ENCODE measurements around the gene PSMD1. TPM values are rescaled to one million over a fixed set of nuclear protein-coding genes. Genes with fewer than 3 reads are reported as not detected.

Gene PSMD1
- total and polyA plus RNA-seq, 4 donors: 30.1 to 91.1 (median 56.0) TPM

DNA sequence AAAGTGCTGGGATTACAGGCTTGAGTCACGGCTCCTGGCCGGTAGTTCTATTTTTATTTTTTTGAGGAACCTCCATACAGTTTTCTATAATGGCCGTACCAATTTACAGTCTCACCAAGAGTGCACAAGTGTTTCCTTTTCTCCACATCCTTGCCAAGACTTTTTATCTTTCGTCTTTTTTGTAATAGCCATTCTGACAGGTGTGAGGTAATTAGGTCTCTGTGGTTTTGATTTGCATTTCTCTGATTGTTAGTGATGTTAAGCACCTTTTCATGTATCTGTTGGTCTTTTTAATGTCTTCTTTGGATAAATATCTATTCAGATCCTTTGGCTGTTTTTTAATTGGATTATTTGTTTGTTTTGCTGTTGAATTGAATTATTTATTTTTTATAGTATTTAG is 151.1 kb downstream of the PSMD1 start:
- WGBS, 2 donors: 77 to 85% methylated on average over 4 of the region's 4 CpGs
- Histone ChIP-seq H3K27me3 (ENCODE audit: control insufficient read depth in 3 of 3, insufficient read depth in 3 of 3, low read length in 2 of 3) (no peaks in the 10 kb centered on the region), H3K27ac (ENCODE audit: low read depth in 1 of 2, low read length in 1 of 2) (no peak overlapping the region)

DNA sequence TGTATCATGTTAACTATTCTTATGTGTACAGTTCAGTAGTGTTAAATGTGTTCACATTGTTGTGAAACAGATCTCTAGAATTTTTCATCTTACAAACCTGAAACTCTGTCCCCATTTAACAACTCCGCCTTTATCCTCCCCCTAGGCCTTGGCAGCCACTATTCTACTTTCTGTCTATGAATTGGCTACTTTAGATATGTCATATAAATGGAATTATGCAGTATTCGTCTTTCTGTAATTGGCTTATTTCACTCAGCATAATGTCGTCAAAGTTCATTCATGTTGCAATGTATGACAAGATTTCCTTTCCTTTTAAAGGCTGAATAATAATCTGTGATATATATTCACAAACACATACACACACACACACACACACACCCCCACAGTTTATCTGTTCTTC is 154.1 kb downstream of the PSMD1 start:
- Histone ChIP-seq H3K36me3 (ENCODE audit: control insufficient read depth in 4 of 4, insufficient read depth in 4 of 4, low read length in 4 of 4) (peaks cover 0 to 27% (median 10%) of the 10 kb centered on the region in 4 donors), H3K27ac (ENCODE audit: low read depth in 1 of 2, low read length in 1 of 2) (no peak overlapping the region), H3K4me1 (ENCODE audit: control insufficient read depth in 5 of 5, insufficient read depth in 5 of 5, low read length in 5 of 5) (no peaks in the 10 kb centered on the region), H3K9ac (ENCODE audit: insufficient read depth in 1 of 2, low read length in 2 of 2) (no peak overlapping the region), H3K27me3 (ENCODE audit: control insufficient read depth in 3 of 3, insufficient read depth in 3 of 3, low read length in 2 of 3) (no peaks in the 10 kb centered on the region), H3K4me3 (no peak overlapping the region), H3K9me3 (ENCODE audit: control insufficient read depth in 4 of 4, insufficient read depth in 3 of 4, low read length in 3 of 4) (no peaks in the 10 kb centered on the region)
- TF ChIP-seq, protein P1, sequence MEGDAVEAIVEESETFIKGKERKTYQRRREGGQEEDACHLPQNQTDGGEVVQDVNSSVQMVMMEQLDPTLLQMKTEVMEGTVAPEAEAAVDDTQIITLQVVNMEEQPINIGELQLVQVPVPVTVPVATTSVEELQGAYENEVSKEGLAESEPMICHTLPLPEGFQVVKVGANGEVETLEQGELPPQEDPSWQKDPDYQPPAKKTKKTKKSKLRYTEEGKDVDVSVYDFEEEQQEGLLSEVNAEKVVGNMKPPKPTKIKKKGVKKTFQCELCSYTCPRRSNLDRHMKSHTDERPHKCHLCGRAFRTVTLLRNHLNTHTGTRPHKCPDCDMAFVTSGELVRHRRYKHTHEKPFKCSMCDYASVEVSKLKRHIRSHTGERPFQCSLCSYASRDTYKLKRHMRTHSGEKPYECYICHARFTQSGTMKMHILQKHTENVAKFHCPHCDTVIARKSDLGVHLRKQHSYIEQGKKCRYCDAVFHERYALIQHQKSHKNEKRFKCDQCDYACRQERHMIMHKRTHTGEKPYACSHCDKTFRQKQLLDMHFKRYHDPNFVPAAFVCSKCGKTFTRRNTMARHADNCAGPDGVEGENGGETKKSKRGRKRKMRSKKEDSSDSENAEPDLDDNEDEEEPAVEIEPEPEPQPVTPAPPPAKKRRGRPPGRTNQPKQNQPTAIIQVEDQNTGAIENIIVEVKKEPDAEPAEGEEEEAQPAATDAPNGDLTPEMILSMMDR (IDR thresholded peaks at IDR 0.05; ENCODE audit: control extremely low read depth, extremely low read depth): no peak
- 85% methylated on average over 3 of the region's 3 CpGs for WGBS, 2 donors
- ATAC-seq (ENCODE audit: insufficient read depth, low FRiP score) (no peak), DNase-seq (no peak)

More for the DNA sequence above, 151.1 kb downstream of the PSMD1 start:
- no peak overlapping the region for H3K4me3 ChIP-seq
- no peaks in the 10 kb centered on the region for H3K9me3 ChIP-seq (ENCODE audit: control insufficient read depth in 4 of 4, insufficient read depth in 3 of 4, low read length in 3 of 4)
- H3K4me1 ChIP-seq (ENCODE audit: control insufficient read depth in 5 of 5, insufficient read depth in 5 of 5, low read length in 5 of 5): peaks cover 0 to 1% (median 0%) of the 10 kb centered on the region in 5 donors
- H3K36me3 ChIP-seq (ENCODE audit: control insufficient read depth in 4 of 4, insufficient read depth in 4 of 4, low read length in 4 of 4): peaks cover 0 to 23% (median 10%) of the 10 kb centered on the region in 4 donors
- no peak for ATAC-seq (ENCODE audit: insufficient read depth, low FRiP score)
- no peak for DNase-seq
- TF ChIP-seq, protein P1 (IDR thresholded peaks at IDR 0.05; ENCODE audit: control extremely low read depth, extremely low read depth): no peak
- no peak overlapping the region for H3K9ac ChIP-seq (ENCODE audit: insufficient read depth in 1 of 2, low read length in 2 of 2)

DNA sequence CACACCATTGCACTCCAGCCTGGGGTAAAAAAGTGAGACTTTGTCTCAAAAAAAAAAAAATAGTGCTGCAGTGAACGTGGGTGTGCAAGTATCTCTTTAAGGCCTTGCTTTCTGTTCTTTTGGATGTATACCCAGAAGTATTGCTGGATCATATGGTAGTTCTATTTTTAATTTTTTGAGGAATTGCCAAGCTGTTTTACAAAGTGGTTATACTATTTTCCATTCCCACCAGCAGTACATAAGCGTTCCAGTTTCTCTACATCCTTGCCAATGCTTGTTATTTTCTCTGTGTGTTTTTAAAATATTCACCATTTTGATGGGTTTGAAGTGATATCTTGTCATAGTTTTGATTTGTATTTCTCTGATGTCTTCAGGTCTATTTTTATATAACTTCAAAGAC is 154.8 kb downstream of the PSMD1 start:
- Histone ChIP-seq H3K36me3 (ENCODE audit: control insufficient read depth in 4 of 4, insufficient read depth in 4 of 4, low read length in 4 of 4) (peaks cover 0 to 27% (median 10%) of the 10 kb centered on the region in 4 donors), H3K4me3 (no peak overlapping the region), H3K9me3 (ENCODE audit: control insufficient read depth in 4 of 4, insufficient read depth in 3 of 4, low read length in 3 of 4) (no peaks in the 10 kb centered on the region), H3K27me3 (ENCODE audit: control insufficient read depth in 3 of 3, insufficient read depth in 3 of 3, low read length in 2 of 3) (no peaks in the 10 kb centered on the region), H3K9ac (ENCODE audit: insufficient read depth in 1 of 2, low read length in 2 of 2) (no peak overlapping the region), H3K4me1 (ENCODE audit: control insufficient read depth in 5 of 5, insufficient read depth in 5 of 5, low read length in 5 of 5) (no peaks in the 10 kb centered on the region), H3K27ac (ENCODE audit: low read depth in 1 of 2, low read length in 1 of 2) (no peak overlapping the region)
- ATAC-seq (ENCODE audit: insufficient read depth, low FRiP score) (no peak), DNase-seq (peak in 1 of 3 donors; percentile 75)
- 77 to 91% methylated on average over 2 of the region's 2 CpGs for WGBS, 2 donors
- TF ChIP-seq, protein P1 (IDR thresholded peaks at IDR 0.05; ENCODE audit: control extremely low read depth, extremely low read depth): no peak

DNA sequence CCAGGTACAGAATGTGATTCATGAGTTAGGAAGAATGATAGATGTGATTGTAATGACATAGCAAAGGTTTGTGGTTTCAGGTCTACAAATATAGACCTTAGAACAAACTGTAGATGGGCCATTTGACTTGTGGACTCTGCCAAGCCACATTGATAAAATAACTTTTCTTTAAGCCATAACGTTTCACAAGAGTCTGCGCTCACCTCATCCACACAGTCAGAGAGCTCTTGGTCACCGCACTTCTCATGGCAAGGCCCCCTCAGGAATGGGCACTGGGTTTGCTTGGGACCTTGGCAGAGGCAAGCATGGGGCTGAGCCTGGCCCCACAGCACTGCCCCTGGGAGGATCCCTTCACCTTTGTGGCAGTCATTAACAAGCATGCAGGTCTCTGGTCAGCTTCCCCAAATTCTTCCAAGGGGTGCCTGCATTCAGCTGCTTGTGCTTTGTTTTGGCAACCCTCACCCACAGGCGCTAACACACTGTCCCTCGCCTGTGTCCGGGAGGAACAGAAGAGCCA is 155.7 kb downstream of the PSMD1 start:
- Histone ChIP-seq H3K4me1 (ENCODE audit: control insufficient read depth in 5 of 5, insufficient read depth in 5 of 5, low read length in 5 of 5) (no peaks in the 10 kb centered on the region), H3K9me3 (ENCODE audit: control insufficient read depth in 4 of 4, insufficient read depth in 3 of 4, low read length in 3 of 4) (no peaks in the 10 kb centered on the region), H3K27me3 (ENCODE audit: control insufficient read depth in 3 of 3, insufficient read depth in 3 of 3, low read length in 2 of 3) (no peaks in the 10 kb centered on the region), H3K36me3 (ENCODE audit: control insufficient read depth in 4 of 4, insufficient read depth in 4 of 4, low read length in 4 of 4) (peaks cover 0 to 32% (median 10%) of the 10 kb centered on the region in 4 donors), H3K9ac (ENCODE audit: insufficient read depth in 1 of 2, low read length in 2 of 2) (peak overlapping the region in 1 of 2 donors; percentile 28), H3K4me3 (no peak overlapping the region), H3K27ac (ENCODE audit: low read depth in 1 of 2, low read length in 1 of 2) (no peak overlapping the region)
- TF ChIP-seq, protein P1 (IDR thresholded peaks at IDR 0.05; ENCODE audit: control extremely low read depth, extremely low read depth): no peak
- 87 to 94% methylated on average over 6 of the region's 6 CpGs for WGBS, 2 donors
- ATAC-seq (ENCODE audit: insufficient read depth, low FRiP score) (no peak), DNase-seq (no peak)

Measured in lung (tissue), 12 donors.